Hepatocyte (in vitro differentiated cells): ENCODE measurements around the gene NGFR. TPM values are rescaled to one million over a fixed set of nuclear protein-coding genes. Genes with fewer than 3 reads are reported as not detected.

Experiments used
- DNase-seq: peaks from one replicate; pipeline ENCODE4 v3.0.0-alpha.2; 2016; ENCODE audit warnings: low spot score
- H2AFZ ChIP-seq: fragments of 200-600 bp; sonication (generic); 2 replicates; pipeline ENCODE4 v1.6.0; 2016; ENCODE audit warnings: antibody characterized with exemption, mild to moderate bottlenecking
- H3K27ac ChIP-seq: fragments of 200-600 bp; sonication (generic); 2 replicates; pipeline ENCODE4 v1.5.1; 2016; ENCODE audit warnings: mild to moderate bottlenecking
- H3K27me3 ChIP-seq: fragments of 200-600 bp; sonication (generic); 2 replicates; pipeline ENCODE4 v1.6.1; 2016
- H3K36me3 ChIP-seq: fragments of 200-600 bp; sonication (generic); replicated peaks from 2 replicates; pipeline ENCODE4 v1.5.1; 2016; ENCODE audit warnings: low read depth; ENCODE audit not compliant: insufficient read depth
- H3K4me1 ChIP-seq: fragments of 200-600 bp; sonication (generic); 2 replicates; pipeline ENCODE4 v1.5.1; 2016; ENCODE audit warnings: mild to moderate bottlenecking, moderate library complexity; ENCODE audit not compliant: insufficient read depth
- H3K4me2 ChIP-seq: fragments of 200-600 bp; sonication (generic); 2 replicates; pipeline ENCODE4 v1.6.0; 2016
- H3K4me3 ChIP-seq: fragments of 200-600 bp; sonication (generic); 2 replicates; pipeline ENCODE4 v1.5.1; 2016; ENCODE audit warnings: mild to moderate bottlenecking
- H3K79me2 ChIP-seq: fragments of 200-600 bp; sonication (generic); 2 replicates; pipeline ENCODE4 v1.6.0; 2017; ENCODE audit warnings: mild to moderate bottlenecking
- H3K9me2 ChIP-seq: fragments of 200-600 bp; sonication (generic); replicated peaks from 2 replicates; pipeline ENCODE4 v1.6.0; 2017; ENCODE audit warnings: mild to moderate bottlenecking; ENCODE audit not compliant: insufficient read depth
- H3K9me3 ChIP-seq: fragments of 200-600 bp; sonication (generic); 2 replicates; pipeline ENCODE4 v1.5.1; 2016; ENCODE audit warnings: low read depth, mild to moderate bottlenecking
- H4K20me1 ChIP-seq: fragments of 200-600 bp; sonication (generic); 2 replicates; pipeline ENCODE4 v1.6.0; 2016; ENCODE audit warnings: mild to moderate bottlenecking; ENCODE audit not compliant: insufficient read depth, poor library complexity, severe bottlenecking
- CTCF ChIP-seq: fragments of 200-600 bp; sonication (generic); IDR thresholded peaks from 2 replicates; pipeline ENCODE4 v1.5.1; 2016; ENCODE audit warnings: antibody characterized with exemption, mild to moderate bottlenecking; ENCODE audit not compliant: poor library complexity
- EZH2 ChIP-seq: fragments of 200-600 bp; sonication (generic); IDR thresholded peaks from 2 replicates; pipeline ENCODE4 v1.6.1; 2016; ENCODE audit warnings: antibody characterized with exemption, mild to moderate bottlenecking, borderline replicate concordance
- EZH2phosphoT487 ChIP-seq: fragments of 200-600 bp; sonication (generic); IDR thresholded peaks from one replicate; pipeline ENCODE4 v1.6.1; 2018; ENCODE audit warnings: antibody characterized with exemption, mild to moderate bottlenecking, low read depth, moderate library complexity; ENCODE audit not compliant: unreplicated experiment, severe bottlenecking
- WGBS: methylation state at CpG from one replicate; pipeline ENCODE4 v1.1.6; 2016; ENCODE audit warnings: low lambda C conversion rate; ENCODE audit errors: missing lambda C conversion rate; 5-methylcytosine and 5-hydroxymethylcytosine counted together
- polyA plus RNA-seq: library from polyadenylated mRNA; unstranded; fragments of >200 nt; fragmentation: Nextera tagmentation; extraction: Ambion mirVana; gene quantifications from 2 replicates; pipeline ENCODE4 v1.2.1, GENCODE V29; 2016
- total RNA-seq: library from RNA; depleted of rRNA; stranded (reverse); fragments of >200 nt; gene quantifications from 2 replicates; pipeline ENCODE4 v1.2.3, GENCODE V29; 2014

The NGFR gene
- total and polyA plus RNA-seq, 2 experiments from 2014 or later, result 3.6 to 5.6 TPM

GRCh38 chr17:49454050-49454449 is 41.0 kb upstream of the NGFR start:
- no peaks in the 10 kb centered on the region for H3K79me2 ChIP-seq
- no peak for DNase-seq
- no peak overlapping the region for H3K4me3 ChIP-seq
- H2AFZ ChIP-seq, result no peak overlapping the region
- H3K9me2 ChIP-seq, result no peaks in the 10 kb centered on the region
- H3K9me3 ChIP-seq, result no peaks in the 10 kb centered on the region
- H4K20me1 ChIP-seq, result no peaks in the 10 kb centered on the region
- no peak overlapping the region for H3K4me2 ChIP-seq
- H3K27me3 ChIP-seq, result no peaks in the 10 kb centered on the region
- peaks cover 10% of the 10 kb centered on the region for H3K4me1 ChIP-seq
- H3K27ac ChIP-seq, result peak overlapping the region; percentile 95
- H3K36me3 ChIP-seq, result no peaks in the 10 kb centered on the region
- TF ChIP-seq CTCF (no peak), EZH2phosphoT487 (no peak), EZH2 (no peak)
- WGBS, result 83% methylated on average over 5 of the region's 5 CpGs

- peaks cover 11% of the 10 kb centered on the region for H3K27me3 ChIP-seq
These were observed 39.7 kb upstream of the NGFR start for GRCh38 chr17:49455272-49455861.

GRCh38 chr17:49456183-49456965 is 38.7 kb upstream of the NGFR start:
- H4K20me1 ChIP-seq, result no peaks in the 10 kb centered on the region
- no peaks in the 10 kb centered on the region for H3K79me2 ChIP-seq
- no peaks in the 10 kb centered on the region for H3K36me3 ChIP-seq
- H2AFZ ChIP-seq, result no peak overlapping the region
- TF ChIP-seq EZH2 (no peak), EZH2phosphoT487 (no peak), CTCF (no peak)
- no peaks in the 10 kb centered on the region for H3K9me3 ChIP-seq
- peak overlapping the region; percentile 95 for H3K27ac ChIP-seq
- H3K4me2 ChIP-seq, result peak overlapping the region; percentile 50
- no peak overlapping the region for H3K4me3 ChIP-seq
- no peaks in the 10 kb centered on the region for H3K9me2 ChIP-seq
- DNase-seq, result peak; percentile 74
- peaks cover 10% of the 10 kb centered on the region for H3K4me1 ChIP-seq
- 45% methylated on average over 5 of the region's 5 CpGs for WGBS
- peaks cover 20% of the 10 kb centered on the region for H3K27me3 ChIP-seq

More at GRCh38 chr17:49455272-49455861, 39.7 kb upstream of the NGFR start:
- DNase-seq, result peak; percentile 59
- WGBS, result 35% methylated on average over 7 of the region's 9 CpGs
- no peak overlapping the region for H3K4me3 ChIP-seq
- no peak overlapping the region for H3K4me2 ChIP-seq
- peaks cover 10% of the 10 kb centered on the region for H3K4me1 ChIP-seq
- H3K9me2 ChIP-seq, result no peaks in the 10 kb centered on the region
- H3K36me3 ChIP-seq, result no peaks in the 10 kb centered on the region
- no peaks in the 10 kb centered on the region for H3K9me3 ChIP-seq
- H3K27ac ChIP-seq, result peak overlapping the region; percentile 95
- no peaks in the 10 kb centered on the region for H4K20me1 ChIP-seq
- TF ChIP-seq CTCF (no peak), EZH2 (no peak), EZH2phosphoT487 (no peak)
- no peaks in the 10 kb centered on the region for H3K79me2 ChIP-seq
- H2AFZ ChIP-seq, result no peak overlapping the region
